Activated CD4-positive, alpha-beta T cell treated with anti-CD3 and anti-CD28 coated beads, Interleukin-2, amount 10 ng/mL, durations not matched to agents 7 days and 5 days (primary cell): ENCODE measurements around the gene EHMT1. TPM values are rescaled to one million over a fixed set of nuclear protein-coding genes. Genes with fewer than 3 reads are reported as not detected.
"Not testable (repeated sequence)": the region's sequence is repeated elsewhere in the genome, so short reads cannot be mapped to it uniquely, and the experiment has no call there.

Source experiments
- CTCF ChIA-PET: fragments of 350-600 bp; sonication (Branson Sonifier 250); formaldehyde crosslinking; loops from one replicate; lab custom pipeline; 2021; ENCODE audit warnings: antibody characterized with exemption; lab: Charles Lee
- POLR2A ChIA-PET: fragments of 350-600 bp; sonication (Branson Sonifier 250); formaldehyde crosslinking; loops from one replicate; lab custom pipeline; 2021; ENCODE audit warnings: antibody characterized with exemption; lab: Charles Lee
- DNase-seq: peaks from one replicate; pipeline ENCODE4 v3.0.0-alpha.2; 2020
- H3K27ac Mint-ChIP-seq: one replicate; pipeline ENCODE4 v1.8.0; 2021; ENCODE audit warnings: mild to moderate bottlenecking, moderate library complexity, mixed read lengths
- H3K27me3 Mint-ChIP-seq: one replicate; pipeline ENCODE4 v1.8.0; 2021; ENCODE audit warnings: mixed read lengths
- H3K36me3 Mint-ChIP-seq: one replicate; pipeline ENCODE4 v1.8.0; 2021; ENCODE audit warnings: low read depth, mixed read lengths
- H3K4me1 Mint-ChIP-seq: one replicate; pipeline ENCODE4 v1.8.0; 2021; ENCODE audit warnings: mixed read lengths
- H3K4me3 Mint-ChIP-seq: one replicate; pipeline ENCODE4 v1.8.0; 2021; ENCODE audit warnings: mild to moderate bottlenecking, moderate library complexity, mixed read lengths
- H3K9me3 Mint-ChIP-seq: one replicate; pipeline ENCODE4 v1.8.0; 2021; ENCODE audit warnings: mixed read lengths
- total RNA-seq, 2 experiments: library from RNA; stranded (reverse); gene quantifications; one replicate each; pipeline ENCODE4 v1.2.3, GENCODE V29; 2021

EHMT1 gene
- total RNA-seq, 2 experiments from 2014 or later = 100 to 110 TPM

DNA sequence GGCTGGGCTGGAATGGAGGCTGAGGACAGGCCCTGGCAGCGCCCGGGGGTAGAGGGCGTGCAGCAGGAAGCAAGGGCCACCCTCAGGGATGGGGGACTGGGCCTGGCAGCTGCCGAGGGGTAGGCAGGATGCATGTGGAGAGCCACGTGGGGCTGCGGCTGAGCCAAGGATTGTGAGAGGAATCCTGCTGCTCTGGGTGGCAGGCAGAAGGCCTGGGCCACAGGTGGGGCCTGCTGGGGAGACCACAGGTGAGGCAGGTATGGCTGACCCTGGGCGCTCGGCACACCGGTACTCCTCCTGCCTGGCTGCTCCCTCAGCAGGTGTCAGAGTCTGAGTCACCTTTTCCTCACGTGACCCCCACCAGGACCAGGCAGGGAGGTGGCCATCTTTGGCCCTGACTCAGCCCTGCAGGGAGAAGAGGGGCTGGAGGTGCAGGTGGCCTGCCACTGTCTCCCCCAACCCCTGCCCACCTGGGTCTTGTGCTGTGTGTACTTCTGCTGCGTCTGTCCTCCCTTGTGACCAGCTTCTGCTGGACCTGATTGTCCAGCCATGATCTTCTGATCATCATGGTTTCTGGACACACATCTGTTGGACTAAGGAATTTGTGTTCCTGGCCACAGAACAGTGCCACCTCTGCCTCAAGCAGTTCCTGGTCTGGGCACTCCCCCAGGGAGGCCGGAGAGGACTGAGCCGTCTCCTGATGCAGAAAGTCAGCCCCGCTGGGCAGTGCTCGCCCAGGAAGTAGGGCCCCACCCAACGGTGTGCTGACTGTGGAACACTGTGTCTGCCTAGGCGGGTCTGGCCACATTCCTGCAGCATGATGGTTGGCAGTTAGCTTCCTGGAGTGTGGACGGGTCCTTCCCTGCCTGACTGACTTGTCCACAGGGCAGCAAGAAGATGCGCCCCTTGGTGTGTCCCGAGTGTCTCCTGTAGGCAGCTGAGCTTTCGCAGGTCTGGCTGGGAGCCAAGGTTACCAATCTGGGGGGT is 6.9 kb upstream of the EHMT1 start:
- Mint-ChIP-seq H3K36me3 (peaks cover 9% of the 10 kb centered on the region), H3K9me3 (no peaks in the 10 kb centered on the region), H3K4me1 (peaks cover 24% of the 10 kb centered on the region), H3K27ac (peak overlapping the region; percentile 33), H3K27me3 (no peaks in the 10 kb centered on the region), H3K4me3 (no peak overlapping the region)
- no peak for DNase-seq
- CTCF ChIA-PET = interaction anchor here (0.9 to 1.5 kb wide), 2 partner anchors 23 to 353 kb away, joined by 3 read pairs; no protein-coding TSS in a partner anchor
- POLR2A ChIA-PET = no interaction called here

DNA sequence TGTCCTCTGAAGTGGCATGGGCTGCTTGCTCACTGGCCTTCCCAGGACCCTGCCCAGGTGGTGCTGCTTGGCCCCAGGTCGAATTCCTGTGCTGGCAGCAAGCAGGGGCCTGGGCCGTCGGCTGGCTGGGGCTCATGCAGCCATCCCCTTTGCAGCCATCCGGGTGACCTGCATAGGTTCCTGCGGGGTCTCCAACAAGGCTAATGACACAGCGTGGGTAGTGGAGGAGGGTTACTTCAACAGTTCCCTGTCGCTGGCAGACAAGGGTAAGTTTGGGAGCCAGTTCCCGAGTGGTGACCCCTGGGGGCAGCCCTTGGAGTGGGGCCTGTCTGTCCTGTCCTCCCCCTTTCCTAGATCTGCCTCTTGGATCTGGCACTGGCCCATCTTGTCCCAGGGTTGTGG is 6.1 kb upstream of the EHMT1 start:
- no peak for DNase-seq
- H3K4me3 Mint-ChIP-seq = no peak overlapping the region
- H3K36me3 Mint-ChIP-seq = peaks cover 13% of the 10 kb centered on the region
- no peak overlapping the region for H3K27ac Mint-ChIP-seq
- no peaks in the 10 kb centered on the region for H3K27me3 Mint-ChIP-seq
- CTCF ChIA-PET = no interaction called here
- H3K9me3 Mint-ChIP-seq = no peaks in the 10 kb centered on the region
- POLR2A ChIA-PET = interaction anchor here (0.5 kb wide), 1 partner anchor 410 kb away, joined by 3 read pairs; no protein-coding TSS in a partner anchor
- peaks cover 24% of the 10 kb centered on the region for H3K4me1 Mint-ChIP-seq

DNA sequence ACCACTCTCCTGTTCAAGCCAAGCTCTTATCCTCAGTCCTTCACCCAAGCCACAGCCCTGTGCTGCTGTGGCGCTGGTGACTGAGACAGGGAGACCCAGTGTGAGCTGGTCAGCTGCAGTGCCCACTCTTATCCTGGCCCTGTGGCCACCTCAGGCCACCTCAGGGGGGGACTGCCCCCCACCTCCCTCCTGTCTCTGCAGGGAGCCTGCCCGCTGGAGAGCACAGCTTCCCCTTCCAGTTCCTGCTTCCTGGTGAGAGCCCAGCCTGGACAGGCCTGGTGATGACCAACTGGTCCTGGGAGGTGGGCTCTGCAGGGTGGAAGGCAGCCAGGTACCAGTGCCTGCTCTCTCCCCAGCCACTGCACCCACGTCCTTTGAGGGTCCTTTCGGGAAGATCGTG is 5.5 kb upstream of the EHMT1 start:
- H3K36me3 Mint-ChIP-seq = peaks cover 13% of the 10 kb centered on the region
- H3K4me3 Mint-ChIP-seq = no peak overlapping the region
- H3K27me3 Mint-ChIP-seq = no peaks in the 10 kb centered on the region
- peaks cover 27% of the 10 kb centered on the region for H3K4me1 Mint-ChIP-seq
- no peaks in the 10 kb centered on the region for H3K9me3 Mint-ChIP-seq
- H3K27ac Mint-ChIP-seq = no peak overlapping the region
- no peak for DNase-seq
- ChIA-PET CTCF (no interaction called here), POLR2A (interaction anchor here (0.5 kb wide), 1 partner anchor 409 kb away, joined by 3 read pairs; no protein-coding TSS in a partner anchor)

DNA sequence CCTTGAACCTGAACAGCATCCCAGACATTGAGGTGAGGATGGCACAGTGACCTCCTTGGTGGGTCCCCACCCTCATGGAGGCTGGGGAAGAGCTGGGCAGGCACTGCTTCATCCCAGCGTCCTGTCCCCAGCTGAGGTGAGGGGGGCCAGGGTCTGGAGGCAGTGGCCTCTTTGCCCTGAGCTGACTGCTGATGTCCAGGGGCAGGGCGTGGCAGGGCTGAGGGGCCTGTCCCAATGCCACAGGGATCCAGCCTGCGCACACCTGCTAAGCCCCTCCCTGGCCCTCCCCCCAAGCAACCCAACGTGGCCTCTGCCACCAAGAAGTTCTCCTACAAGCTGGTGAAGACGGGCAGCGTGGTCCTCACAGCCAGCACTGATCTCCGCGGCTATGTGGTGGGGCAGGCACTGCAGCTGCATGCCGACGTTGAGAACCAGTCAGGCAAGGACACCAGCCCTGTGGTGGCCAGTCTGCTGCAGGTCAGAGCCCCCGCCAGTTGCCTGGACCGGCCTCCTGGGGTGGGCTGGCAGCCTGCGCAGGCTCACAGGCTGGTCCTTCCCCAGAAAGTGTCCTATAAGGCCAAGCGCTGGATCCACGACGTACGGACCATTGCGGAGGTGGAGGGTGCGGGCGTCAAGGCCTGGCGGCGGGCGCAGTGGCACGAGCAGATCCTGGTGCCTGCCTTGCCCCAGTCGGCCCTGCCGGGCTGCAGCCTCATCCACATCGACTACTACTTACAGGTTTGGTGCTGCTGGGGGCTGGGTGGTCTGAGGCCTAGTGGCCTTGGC is 4.9 kb upstream of the EHMT1 start:
- DNase-seq = no peak
- H3K9me3 Mint-ChIP-seq = no peaks in the 10 kb centered on the region
- H3K36me3 Mint-ChIP-seq = peaks cover 13% of the 10 kb centered on the region
- H3K4me1 Mint-ChIP-seq = peaks cover 27% of the 10 kb centered on the region
- no peak overlapping the region for H3K4me3 Mint-ChIP-seq
- ChIA-PET CTCF (no interaction called here), POLR2A (no interaction called here)
- no peaks in the 10 kb centered on the region for H3K27me3 Mint-ChIP-seq
- no peak overlapping the region for H3K27ac Mint-ChIP-seq

DNA sequence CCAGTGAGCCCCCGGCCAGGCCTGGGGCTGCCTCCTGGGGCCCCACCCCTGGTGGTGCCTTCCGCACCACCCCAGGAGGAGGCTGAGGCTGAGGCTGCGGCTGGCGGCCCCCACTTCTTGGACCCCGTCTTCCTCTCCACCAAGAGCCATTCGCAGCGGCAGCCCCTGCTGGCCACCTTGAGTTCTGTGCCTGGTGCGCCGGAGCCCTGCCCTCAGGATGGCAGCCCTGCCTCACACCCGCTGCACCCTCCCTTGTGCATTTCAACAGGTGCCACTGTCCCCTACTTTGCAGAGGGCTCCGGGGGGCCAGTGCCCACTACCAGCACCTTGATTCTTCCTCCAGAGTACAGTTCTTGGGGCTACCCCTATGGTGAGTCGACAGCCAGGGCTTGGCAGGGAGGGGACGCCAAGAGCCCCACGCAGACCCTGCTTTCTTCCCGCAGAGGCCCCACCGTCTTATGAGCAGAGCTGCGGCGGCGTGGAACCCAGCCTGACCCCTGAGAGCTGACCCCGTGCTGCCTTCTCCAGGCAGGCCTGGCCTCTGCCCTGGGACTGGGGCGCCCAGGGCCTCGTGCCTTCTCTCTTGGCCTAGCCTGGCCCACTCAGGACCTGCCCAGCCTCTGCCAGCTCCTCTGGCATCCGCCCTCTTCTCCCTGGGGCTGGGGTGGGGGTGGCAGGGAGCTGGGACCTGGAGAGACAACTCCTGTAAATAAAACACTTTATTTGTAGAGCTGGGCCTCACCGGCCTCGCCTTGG is 4.0 kb upstream of the EHMT1 start:
- no peak for DNase-seq
- POLR2A ChIA-PET = no interaction called here
- peaks cover 13% of the 10 kb centered on the region for H3K36me3 Mint-ChIP-seq
- H3K4me3 Mint-ChIP-seq = no peak overlapping the region
- H3K27ac Mint-ChIP-seq = no peak overlapping the region
- H3K27me3 Mint-ChIP-seq = no peaks in the 10 kb centered on the region
- no peaks in the 10 kb centered on the region for H3K9me3 Mint-ChIP-seq
- peaks cover 29% of the 10 kb centered on the region for H3K4me1 Mint-ChIP-seq
- CTCF ChIA-PET = no interaction called here

DNA sequence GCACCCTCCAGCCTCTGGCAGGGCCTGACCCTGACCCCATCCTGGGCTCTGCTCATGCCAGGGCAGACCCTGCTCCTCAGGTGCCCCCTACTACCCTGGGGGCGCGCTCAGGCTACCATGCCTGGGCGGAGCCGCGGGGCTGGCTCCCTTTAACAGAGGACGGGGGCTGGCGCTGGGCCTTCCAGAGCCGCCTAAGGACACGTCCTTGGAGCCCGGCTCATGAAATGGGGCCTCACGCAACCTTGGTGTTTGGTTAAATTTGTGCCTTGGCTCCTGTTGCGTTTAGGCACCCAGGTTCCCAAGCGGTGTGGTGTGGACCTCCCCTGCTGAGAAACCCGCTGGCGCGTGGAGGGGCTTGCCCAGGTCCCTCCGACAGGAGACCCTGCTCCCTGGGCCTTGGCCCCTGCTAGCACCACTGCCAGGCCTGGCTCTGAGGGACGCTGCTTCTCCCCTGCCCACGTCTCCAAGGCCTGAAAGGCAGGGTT is 3.4 kb upstream of the EHMT1 start:
- Mint-ChIP-seq H3K4me1 (peaks cover 32% of the 10 kb centered on the region), H3K27ac (no peak overlapping the region), H3K27me3 (no peaks in the 10 kb centered on the region), H3K9me3 (no peaks in the 10 kb centered on the region), H3K36me3 (peaks cover 16% of the 10 kb centered on the region), H3K4me3 (no peak overlapping the region)
- ChIA-PET CTCF (no interaction called here), POLR2A (no interaction called here)
- DNase-seq = no peak

DNA sequence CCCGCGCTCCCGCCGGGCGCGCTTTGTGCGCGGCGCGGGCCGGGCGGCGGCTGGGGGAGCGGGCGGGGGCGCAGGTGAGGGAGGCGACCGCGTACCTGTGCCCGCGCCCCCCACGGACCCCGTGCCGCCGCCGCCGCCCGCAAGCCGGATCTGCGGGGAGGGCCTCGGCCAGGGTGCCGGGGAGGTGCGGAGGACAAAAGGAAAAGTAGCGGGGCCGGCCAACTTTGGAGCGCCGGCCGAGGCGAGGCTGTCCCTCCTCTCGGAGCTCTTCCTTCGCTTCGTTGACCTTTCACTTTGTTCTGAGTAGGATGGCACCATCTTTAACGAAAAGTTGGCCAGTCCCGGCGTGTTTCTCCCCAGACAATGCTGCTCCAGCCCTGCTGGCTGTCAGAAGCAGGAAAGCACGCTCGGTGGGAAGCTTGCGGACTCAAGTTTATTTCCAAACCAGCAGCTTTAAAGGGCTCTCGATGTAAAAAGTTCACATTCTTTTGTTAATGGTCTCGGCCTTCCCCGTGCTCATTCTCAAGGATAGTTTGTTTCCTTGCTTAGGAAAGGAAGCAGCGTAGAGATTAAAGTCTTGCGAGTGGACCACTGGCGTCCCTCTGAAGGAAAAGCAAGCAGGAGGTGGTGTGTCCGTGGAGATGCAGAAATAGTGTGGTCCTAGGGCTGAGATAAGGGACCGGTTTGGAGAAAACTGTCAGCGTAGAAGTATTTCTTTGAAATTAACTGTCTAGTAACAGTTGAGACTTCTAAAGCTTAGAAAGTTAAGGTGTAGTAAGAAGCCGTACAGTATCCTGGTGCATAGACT is 639 bp downstream of the EHMT1 start:
- ChIA-PET POLR2A (no interaction called here), CTCF (interaction anchor here (1.3 to 1.4 kb wide), 2 partner anchors 9 to 84 kb away, joined by 3 to 5 read pairs; no protein-coding TSS in a partner anchor)
- DNase-seq = peak; percentile 39
- Mint-ChIP-seq H3K4me1 (peaks cover 41% of the 10 kb centered on the region), H3K9me3 (no peaks in the 10 kb centered on the region), H3K36me3 (peaks cover 30% of the 10 kb centered on the region), H3K27ac (peak overlapping the region; percentile 89), H3K27me3 (no peaks in the 10 kb centered on the region), H3K4me3 (peak overlapping the region; percentile 82)

DNA sequence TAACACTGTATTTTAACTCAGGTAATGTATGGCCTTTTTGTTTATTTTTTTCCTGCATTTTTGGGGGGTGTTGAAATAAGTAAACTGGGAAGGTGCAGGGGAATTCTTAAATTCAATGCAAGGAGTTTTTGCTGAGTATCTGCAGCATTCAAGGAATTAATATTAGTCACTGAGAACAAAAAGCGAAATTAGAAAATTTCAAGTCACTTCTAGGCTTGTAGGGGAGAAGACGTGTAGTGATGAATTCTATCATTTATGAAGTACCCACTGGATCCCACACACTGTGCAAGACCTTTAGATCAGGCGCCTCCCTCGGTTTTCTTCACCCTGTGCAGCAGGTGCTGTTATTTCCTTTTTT is 1.2 kb downstream of the EHMT1 start:
- DNase-seq = no peak
- ChIA-PET POLR2A (no interaction called here), CTCF (no interaction called here)
- H3K4me1 Mint-ChIP-seq = peaks cover 46% of the 10 kb centered on the region
- peak overlapping the region; percentile 89 for H3K27ac Mint-ChIP-seq
- H3K27me3 Mint-ChIP-seq = no peaks in the 10 kb centered on the region
- peak overlapping the region; percentile 82 for H3K4me3 Mint-ChIP-seq
- H3K36me3 Mint-ChIP-seq = peaks cover 27% of the 10 kb centered on the region
- no peaks in the 10 kb centered on the region for H3K9me3 Mint-ChIP-seq

DNA sequence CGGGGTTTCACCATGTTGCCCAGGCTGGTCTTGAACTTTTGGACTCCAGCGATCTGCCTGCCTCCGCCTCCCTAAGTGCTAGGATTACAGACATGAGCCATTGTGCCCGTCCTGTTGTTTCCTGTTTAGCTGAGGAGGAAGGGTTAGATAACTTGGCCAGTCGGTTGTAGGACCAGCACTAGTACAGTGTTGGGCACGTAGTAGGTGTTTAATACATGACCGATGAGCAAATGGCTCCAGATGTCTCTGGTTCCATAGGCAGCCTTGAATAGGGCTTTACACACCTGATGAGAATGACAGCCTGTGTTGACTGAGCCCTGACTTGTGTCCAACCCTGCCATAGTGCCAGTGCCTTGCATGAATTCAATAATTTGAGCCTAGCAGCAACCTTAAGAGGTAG is 1.8 kb downstream of the EHMT1 start:
- Mint-ChIP-seq H3K36me3 (peaks cover 29% of the 10 kb centered on the region), H3K9me3 (no peaks in the 10 kb centered on the region), H3K4me1 (peaks cover 52% of the 10 kb centered on the region), H3K4me3 (peak overlapping the region; percentile 82), H3K27me3 (no peaks in the 10 kb centered on the region), H3K27ac (no peak overlapping the region)
- ChIA-PET CTCF (interaction anchor here (1.1 kb wide), 1 partner anchor 41 kb away, joined by 3 read pairs; no protein-coding TSS in a partner anchor), POLR2A (no interaction called here)
- DNase-seq = no peak

DNA sequence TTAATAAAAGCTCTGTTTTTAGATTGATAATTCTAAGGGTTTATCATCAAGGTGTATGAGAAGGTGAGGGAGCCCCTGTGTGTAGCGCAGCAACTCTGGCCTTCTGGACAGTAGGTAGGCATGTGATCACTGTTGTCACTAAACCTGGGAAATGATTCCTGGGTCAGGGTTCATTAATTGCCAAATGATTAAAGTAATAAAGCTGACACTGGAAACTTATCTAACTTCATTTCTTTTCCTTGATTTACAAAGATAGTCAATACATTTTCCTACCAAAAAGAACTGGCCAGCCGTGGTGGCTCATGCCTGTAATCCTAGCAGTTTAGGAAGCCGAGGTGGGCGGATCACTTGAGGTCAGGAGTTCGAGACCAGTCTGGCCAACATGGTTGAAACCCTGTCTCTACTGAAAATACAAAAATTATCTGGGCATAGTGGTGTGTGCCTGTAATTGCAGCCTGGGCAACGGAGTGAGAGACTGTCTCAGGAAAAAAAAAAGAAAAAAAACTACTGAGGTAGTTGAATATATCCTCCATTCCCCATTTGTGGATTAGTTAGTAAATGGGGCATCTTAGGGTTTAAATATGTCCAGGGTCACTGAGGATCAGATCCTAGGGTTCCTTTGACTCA is 2.4 kb downstream of the EHMT1 start:
- no peak for DNase-seq
- POLR2A ChIA-PET = interaction anchor here (0.8 kb wide), 1 partner anchor 30 kb away, joined by 3 read pairs; no protein-coding TSS in a partner anchor
- Mint-ChIP-seq H3K9me3 (no peaks in the 10 kb centered on the region), H3K27me3 (no peaks in the 10 kb centered on the region), H3K4me3 (peak overlapping the region; percentile 82), H3K4me1 (peaks cover 53% of the 10 kb centered on the region), H3K27ac (peak overlapping the region; percentile 26), H3K36me3 (peaks cover 29% of the 10 kb centered on the region)
- CTCF ChIA-PET = interaction anchor here (1.1 kb wide), 1 partner anchor 42 kb away, joined by 3 read pairs; no protein-coding TSS in a partner anchor

DNA sequence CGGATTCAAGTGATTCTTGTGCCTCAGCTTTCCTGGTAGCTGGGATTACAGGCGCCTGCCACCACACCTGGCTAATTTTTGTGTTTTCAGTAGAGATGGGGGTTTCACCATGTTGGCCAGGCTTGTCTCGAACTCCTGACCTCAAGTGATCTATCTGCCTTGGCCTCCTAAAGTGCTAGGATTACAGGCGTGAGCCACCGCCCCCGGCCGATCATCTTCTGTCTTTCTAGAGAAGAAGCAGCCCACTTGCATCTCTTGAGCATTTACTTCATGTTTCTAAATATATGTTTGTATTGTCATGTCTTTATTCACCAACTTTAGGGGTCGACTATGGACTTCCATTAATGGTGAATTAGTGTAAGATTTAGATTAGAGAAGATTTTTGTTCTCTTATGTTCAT is 3.4 kb downstream of the EHMT1 start:
- not testable (repeated sequence) for DNase-seq, H3K27me3 Mint-ChIP-seq, H3K27ac Mint-ChIP-seq, H3K4me3 Mint-ChIP-seq, H3K9me3 Mint-ChIP-seq
- Mint-ChIP-seq H3K4me1 (peaks cover 52% of the 10 kb centered on the region), H3K36me3 (peaks cover 30% of the 10 kb centered on the region)
- ChIA-PET POLR2A (interaction anchor here (0.6 to 0.8 kb wide), 2 partner anchors 31 to 528 kb away, joined by 3 read pairs; no protein-coding TSS in a partner anchor), CTCF (interaction anchor here (0.6 to 1.1 kb wide), 3 partner anchors 21 to 1944 kb away, joined by 3 to 4 read pairs (median 3); no protein-coding TSS in a partner anchor)
